Ishikawa (cell line): ENCODE results near the gene JOSD2.

Source experiments
- CREB1 ChIP-seq: IDR thresholded peaks from 2 replicates; pipeline ENCODE4 v1.6.1; 2012; ENCODE audit warnings: low read depth
- EP300 ChIP-seq: IDR thresholded peaks from 2 replicates; pipeline ENCODE4 v1.6.1; 2012; ENCODE audit warnings: borderline replicate concordance
- FOXM1 ChIP-seq: IDR thresholded peaks from 2 replicates; pipeline ENCODE4 v1.6.1; 2012; ENCODE audit warnings: low read depth, borderline replicate concordance
- RAD21 ChIP-seq: IDR thresholded peaks from 2 replicates; pipeline ENCODE4 v1.6.1; 2012; ENCODE audit warnings: low read depth
- REST ChIP-seq: IDR thresholded peaks from 2 replicates; pipeline ENCODE4 v1.6.1; 2012; ENCODE audit warnings: low read depth, mild to moderate bottlenecking
- TAF1 ChIP-seq: IDR thresholded peaks from 2 replicates; pipeline ENCODE4 v1.6.1; 2012; ENCODE audit warnings: low read depth, mild to moderate bottlenecking
- USF1 ChIP-seq: IDR thresholded peaks from 2 replicates; pipeline ENCODE4 v1.6.1; 2012
- YY1 ChIP-seq: IDR thresholded peaks from 2 replicates; pipeline ENCODE4 v1.6.1; 2012; ENCODE audit warnings: low read depth
- TF ChIP-seq, protein P1 (sequence below): IDR thresholded peaks from 2 replicates; pipeline ENCODE4 v1.6.1; 2012

DNA sequence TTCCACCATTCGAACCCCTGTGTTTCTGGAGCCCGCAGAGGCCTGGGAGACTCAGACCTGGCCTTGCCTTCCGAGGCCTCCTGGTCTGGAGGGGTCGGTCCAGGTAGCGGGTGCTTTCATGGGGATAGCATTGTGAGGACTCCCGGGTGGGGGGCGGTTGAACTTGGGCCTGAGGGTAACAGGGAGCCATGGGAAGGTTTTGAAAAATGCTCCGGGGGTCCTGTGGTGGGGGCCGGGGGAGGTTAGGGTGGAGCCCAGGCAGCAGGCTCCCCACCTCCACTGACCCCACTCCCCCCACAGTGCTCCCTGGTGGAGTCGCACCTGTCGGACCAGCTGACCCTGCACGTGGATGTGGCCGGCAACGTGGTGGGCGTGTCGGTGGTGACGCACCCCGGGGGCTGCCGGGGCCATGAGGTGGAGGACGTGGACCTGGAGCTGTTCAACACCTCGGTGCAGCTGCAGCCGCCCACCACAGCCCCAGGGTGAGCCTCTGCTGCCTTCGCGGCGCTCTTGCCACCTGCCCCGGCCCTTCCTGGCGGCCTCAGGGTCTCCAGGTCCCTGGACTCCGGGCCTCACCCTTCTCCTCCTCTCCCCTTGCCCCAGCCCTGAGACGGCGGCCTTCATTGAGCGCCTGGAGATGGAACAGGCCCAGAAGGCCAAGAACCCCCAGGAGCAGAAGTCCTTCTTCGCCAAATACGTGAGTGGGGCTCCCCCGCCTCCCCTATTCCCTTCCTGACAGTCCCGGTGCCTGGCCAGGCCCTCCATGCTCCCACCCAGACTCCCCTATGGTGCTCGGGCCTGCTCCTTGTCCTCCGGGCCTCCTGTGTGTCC is 30.5 kb downstream of the JOSD2 start:
- TF ChIP-seq USF1 = no peak
- no peak for TF ChIP-seq CREB1
- no peak for TF ChIP-seq REST
- TF ChIP-seq EP300 = no peak
- TF ChIP-seq YY1 = no peak
- TF ChIP-seq RAD21 = no peak
- no peak for TF ChIP-seq TAF1
- no peak for TF ChIP-seq FOXM1
- TF ChIP-seq, protein P1, sequence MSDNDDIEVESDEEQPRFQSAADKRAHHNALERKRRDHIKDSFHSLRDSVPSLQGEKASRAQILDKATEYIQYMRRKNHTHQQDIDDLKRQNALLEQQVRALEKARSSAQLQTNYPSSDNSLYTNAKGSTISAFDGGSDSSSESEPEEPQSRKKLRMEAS = no peak
